Activated CD4-positive, alpha-beta T cell treated with anti-CD3 and anti-CD28 coated beads for 36 hours (primary cell): Measurements from ENCODE around the gene ARL15. TPM values are rescaled to one million over a fixed set of nuclear protein-coding genes. Genes with fewer than 3 reads are reported as not detected.

Experiments
- ATAC-seq: fragments of 200-7000 bp; cut with Tn5 transposase; one replicate; pipeline ENCODE4 v1.10.0; 2021; ENCODE audit warnings: mild to moderate bottlenecking, moderate library complexity
- CTCF ChIA-PET: fragments of 350-600 bp; sonication (Branson Sonifier 250); formaldehyde crosslinking; loops from one replicate; lab custom pipeline; 2021; ENCODE audit warnings: antibody characterized with exemption; lab: Charles Lee
- POLR2A ChIA-PET: fragments of 350-600 bp; sonication (Branson Sonifier 250); formaldehyde crosslinking; loops from one replicate; lab custom pipeline; 2021; ENCODE audit warnings: antibody characterized with exemption, inconsistent platforms; lab: Charles Lee
- DNase-seq: peaks from one replicate; pipeline ENCODE4 v3.0.0-alpha.2; 2020
- H3K27ac Mint-ChIP-seq: one replicate; pipeline ENCODE4 v1.8.0; 2021; ENCODE audit warnings: mixed read lengths
- H3K27me3 Mint-ChIP-seq: one replicate; pipeline ENCODE4 v1.8.0; 2021; ENCODE audit warnings: mixed read lengths
- H3K36me3 Mint-ChIP-seq: one replicate; pipeline ENCODE4 v1.8.0; 2021; ENCODE audit warnings: low read depth, mixed read lengths
- H3K4me1 Mint-ChIP-seq: one replicate; pipeline ENCODE4 v1.8.0; 2021; ENCODE audit warnings: mixed read lengths
- H3K4me3 Mint-ChIP-seq: one replicate; pipeline ENCODE4 v1.8.0; 2021; ENCODE audit warnings: mild to moderate bottlenecking, moderate library complexity, mixed read lengths
- H3K9me3 Mint-ChIP-seq: one replicate; pipeline ENCODE4 v1.8.0; 2021; ENCODE audit warnings: low read depth, mixed read lengths
- intact Hi-C, 2 experiments: fragments of 100-400 bp; cut with DNase I in 1 of 2; cut with micrococcal nuclease in 1 of 2; formaldehyde crosslinking; loops; one replicate each; pipeline versions ENCODE4 v1.14.2 to v1.15.1; 2022 to 2024; cut with DNase I, micrococcal nuclease
- total RNA-seq, 2 experiments: library from RNA; stranded (reverse); gene quantifications; one replicate each; pipeline ENCODE4 v1.2.3, GENCODE V29; 2021

Gene ARL15
- total RNA-seq, 2 experiments from 2014 or later: 5.4 to 6.7 TPM

- ChIA-PET CTCF (interaction anchor here (0.9 kb wide), 1 partner anchor 33 kb away, joined by 3 read pairs; no protein-coding TSS in a partner anchor), POLR2A (no interaction called here)
- Mint-ChIP-seq H3K27me3 (no peaks in the 10 kb centered on the region), H3K27ac (no peak overlapping the region), H3K4me3 (no peak overlapping the region), H3K4me1 (peaks cover 6% of the 10 kb centered on the region), H3K36me3 (peaks cover 7% of the 10 kb centered on the region), H3K9me3 (peaks cover 14% of the 10 kb centered on the region)
- intact Hi-C loops: no loop called here
- no peak for DNase-seq
- ATAC-seq: no peak
These were observed 113.4 kb downstream of the ARL15 start for GRCh38 chr5:54197018-54197417.

GRCh38 chr5:54195701-54196100 is 114.7 kb downstream of the ARL15 start:
- no peak overlapping the region for H3K27ac Mint-ChIP-seq
- POLR2A ChIA-PET: no interaction called here
- CTCF ChIA-PET: no interaction called here

GRCh38 chr5:54194318-54194717 is 116.1 kb downstream of the ARL15 start:
- Mint-ChIP-seq H3K4me1 (peaks cover 6% of the 10 kb centered on the region), H3K4me3 (no peak overlapping the region), H3K27ac (no peak overlapping the region), H3K27me3 (no peaks in the 10 kb centered on the region), H3K36me3 (no peaks in the 10 kb centered on the region), H3K9me3 (no peaks in the 10 kb centered on the region)
- CTCF ChIA-PET: interaction anchor here (0.8 to 1.3 kb wide), 4 partner anchors 8 to 50 kb away, joined by 3 to 4 read pairs (median 4); no protein-coding TSS in a partner anchor
- intact Hi-C loops: no loop called here
- POLR2A ChIA-PET: no interaction called here
- ATAC-seq (no peak), DNase-seq (no peak)

More at GRCh38 chr5:54195701-54196100, 114.7 kb downstream of the ARL15 start:
- DNase-seq: no peak
- no peaks in the 10 kb centered on the region for H3K27me3 Mint-ChIP-seq
- no peak for ATAC-seq
- H3K9me3 Mint-ChIP-seq: peaks cover 4% of the 10 kb centered on the region
- peaks cover 6% of the 10 kb centered on the region for H3K4me1 Mint-ChIP-seq
- H3K36me3 Mint-ChIP-seq: no peaks in the 10 kb centered on the region
- H3K4me3 Mint-ChIP-seq: no peak overlapping the region
- intact Hi-C loops: no loop called here

GRCh38 chr5:54187694-54188093 is 122.7 kb downstream of the ARL15 start:
- intact Hi-C loops: no loop called here

GRCh38 chr5:54186912-54187445 is 123.4 kb downstream of the ARL15 start:
- peaks cover 3% of the 10 kb centered on the region for H3K9me3 Mint-ChIP-seq
- no peak for ATAC-seq
- H3K27ac Mint-ChIP-seq: no peak overlapping the region
- no peak overlapping the region for H3K4me3 Mint-ChIP-seq
- peaks cover 2% of the 10 kb centered on the region for H3K4me1 Mint-ChIP-seq
- H3K27me3 Mint-ChIP-seq: no peaks in the 10 kb centered on the region
- ChIA-PET CTCF (interaction anchor here (0.7 kb wide), 1 partner anchor 394 kb away, joined by 3 read pairs; no protein-coding TSS in a partner anchor), POLR2A (no interaction called here)
- DNase-seq: no peak
- peaks cover 6% of the 10 kb centered on the region for H3K36me3 Mint-ChIP-seq
- intact Hi-C loops: no loop called here

More at GRCh38 chr5:54187694-54188093, 122.7 kb downstream of the ARL15 start:
- no peak for ATAC-seq
- H3K4me1 Mint-ChIP-seq: peaks cover 2% of the 10 kb centered on the region
- peaks cover 6% of the 10 kb centered on the region for H3K36me3 Mint-ChIP-seq
- no peak overlapping the region for H3K4me3 Mint-ChIP-seq
- no peak for DNase-seq
- H3K27ac Mint-ChIP-seq: no peak overlapping the region
- no peaks in the 10 kb centered on the region for H3K27me3 Mint-ChIP-seq
- POLR2A ChIA-PET: no interaction called here
- peaks cover 3% of the 10 kb centered on the region for H3K9me3 Mint-ChIP-seq
- CTCF ChIA-PET: no interaction called here

GRCh38 chr5:54186108-54186507 is 124.3 kb downstream of the ARL15 start:
- Mint-ChIP-seq H3K36me3 (peaks cover 6% of the 10 kb centered on the region), H3K4me1 (peaks cover 2% of the 10 kb centered on the region), H3K4me3 (no peak overlapping the region), H3K27me3 (no peaks in the 10 kb centered on the region), H3K9me3 (peaks cover 3% of the 10 kb centered on the region), H3K27ac (no peak overlapping the region)
- ATAC-seq: no peak
- DNase-seq: no peak
- CTCF ChIA-PET: no interaction called here
- POLR2A ChIA-PET: no interaction called here
- intact Hi-C loops: no loop called here

GRCh38 chr5:54184806-54185205 is 125.6 kb downstream of the ARL15 start:
- Mint-ChIP-seq H3K4me3 (no peak overlapping the region), H3K9me3 (peaks cover 3% of the 10 kb centered on the region), H3K27ac (no peak overlapping the region), H3K36me3 (peaks cover 7% of the 10 kb centered on the region), H3K27me3 (no peaks in the 10 kb centered on the region), H3K4me1 (peaks cover 2% of the 10 kb centered on the region)
- DNase-seq: no peak
- intact Hi-C loops: no loop called here
- POLR2A ChIA-PET: no interaction called here
- CTCF ChIA-PET: no interaction called here
- ATAC-seq: no peak

- Mint-ChIP-seq H3K27ac (no peak overlapping the region), H3K36me3 (peaks cover 16% of the 10 kb centered on the region), H3K4me3 (no peak overlapping the region), H3K4me1 (peaks cover 3% of the 10 kb centered on the region), H3K27me3 (no peaks in the 10 kb centered on the region), H3K9me3 (peaks cover 5% of the 10 kb centered on the region)
- ChIA-PET CTCF (no interaction called here), POLR2A (no interaction called here)
- no peak for ATAC-seq
- intact Hi-C loops: no loop called here
- DNase-seq: no peak
These were observed 129.7 kb downstream of the ARL15 start for GRCh38 chr5:54180630-54181031.

- DNase-seq: no peak
- peaks cover 11% of the 10 kb centered on the region for H3K36me3 Mint-ChIP-seq
- H3K9me3 Mint-ChIP-seq: peaks cover 3% of the 10 kb centered on the region
- H3K4me3 Mint-ChIP-seq: no peak overlapping the region
- CTCF ChIA-PET: no interaction called here
- H3K4me1 Mint-ChIP-seq: peaks cover 3% of the 10 kb centered on the region
- no peak overlapping the region for H3K27ac Mint-ChIP-seq
- H3K27me3 Mint-ChIP-seq: no peaks in the 10 kb centered on the region
- POLR2A ChIA-PET: no interaction called here
- intact Hi-C loops: no loop called here
- ATAC-seq: no peak
These were observed 131.4 kb downstream of the ARL15 start for GRCh38 chr5:54178991-54179390.

- DNase-seq: no peak
- intact Hi-C loops: no loop called here
- Mint-ChIP-seq H3K9me3 (peaks cover 8% of the 10 kb centered on the region), H3K36me3 (peaks cover 17% of the 10 kb centered on the region), H3K27ac (no peak overlapping the region), H3K4me3 (no peak overlapping the region), H3K27me3 (no peaks in the 10 kb centered on the region), H3K4me1 (peaks cover 3% of the 10 kb centered on the region)
- no peak for ATAC-seq
- CTCF ChIA-PET: interaction anchor here (0.6 kb wide), 1 partner anchor 587 kb away, joined by 4 read pairs; no protein-coding TSS in a partner anchor
- POLR2A ChIA-PET: no interaction called here
These were observed 132.2 kb downstream of the ARL15 start for GRCh38 chr5:54178207-54178606.

GRCh38 chr5:54177058-54177457 is 133.3 kb downstream of the ARL15 start:
- Mint-ChIP-seq H3K9me3 (peaks cover 8% of the 10 kb centered on the region), H3K27me3 (no peaks in the 10 kb centered on the region), H3K27ac (no peak overlapping the region), H3K36me3 (peaks cover 19% of the 10 kb centered on the region), H3K4me3 (no peak overlapping the region), H3K4me1 (peaks cover 3% of the 10 kb centered on the region)
- POLR2A ChIA-PET: no interaction called here
- CTCF ChIA-PET: interaction anchor here (0.7 kb wide), 1 partner anchor 377 kb away, joined by 3 read pairs; no protein-coding TSS in a partner anchor
- no peak for DNase-seq
- intact Hi-C loops: no loop called here
- ATAC-seq: no peak

GRCh38 chr5:54176066-54176830 is 134.1 kb downstream of the ARL15 start:
- Mint-ChIP-seq H3K27ac (no peak overlapping the region), H3K27me3 (no peaks in the 10 kb centered on the region), H3K36me3 (peaks cover 23% of the 10 kb centered on the region), H3K9me3 (peaks cover 8% of the 10 kb centered on the region), H3K4me3 (no peak overlapping the region), H3K4me1 (peaks cover 3% of the 10 kb centered on the region)
- ATAC-seq (no peak), DNase-seq (no peak)
- intact Hi-C loops: no loop called here
- ChIA-PET POLR2A (no interaction called here), CTCF (no interaction called here)
